H1 (cell line): ENCODE results near the gene SCGB1C2. TPM values are rescaled to one million over a fixed set of nuclear protein-coding genes. Genes with fewer than 3 reads are reported as not detected.
A peak's percentile ranks its signal among the peaks of the same experiment; 100 is the strongest.

Experiments used
- CTCF ChIA-PET: fragments of 300-600 bp; sonication (Branson Sonifier 250); formaldehyde crosslinking; loops from one replicate; lab custom pipeline; 2021; ENCODE audit not compliant: partially characterized antibody; lab: Charles Lee
- POLR2A ChIA-PET: fragments of 300-600 bp; sonication (Branson Sonifier 250); formaldehyde crosslinking; loops from one replicate; lab custom pipeline; 2021; ENCODE audit warnings: inconsistent platforms; ENCODE audit not compliant: partially characterized antibody; lab: Charles Lee
- DNase-seq, 2 experiments: peaks; one replicate each; pipeline versions ENCODE4 v3.0.0 to v3.0.0-alpha.2; 2010 to 2022; ENCODE audit warnings: low spot score in 2 of 2, low read depth in 1 of 2, mixed read lengths in 1 of 2
- FAIRE-seq: peaks from 2 replicates; lab custom pipeline; 2011; peaks lifted over from hg19 to GRCh38; lab: Jason Lieb, UNC
- H2AFZ ChIP-seq: 2 replicates; pipeline ENCODE4 v1.8.1; 2012; ENCODE audit warnings: low read length, inconsistent platforms
- H2AK5ac ChIP-seq: 2 replicates; pipeline ENCODE4 v1.6.1; 2013; ENCODE audit warnings: low read depth, low read length
- H2BK120ac ChIP-seq: replicated peaks from 2 replicates; pipeline ENCODE3; 2013; ENCODE audit warnings: low read depth, low read length, inconsistent platforms
- H2BK12ac ChIP-seq: 2 replicates; pipeline ENCODE4 v1.6.1; 2013; ENCODE audit warnings: low read depth, low read length
- H2BK15ac ChIP-seq: 2 replicates; pipeline ENCODE4 v1.6.1; 2013; ENCODE audit warnings: low read length
- H2BK20ac ChIP-seq: 2 replicates; pipeline ENCODE4 v1.6.1; 2013; ENCODE audit warnings: low read length
- H2BK5ac ChIP-seq: 2 replicates; pipeline ENCODE4 v1.6.1; 2013; ENCODE audit warnings: low read depth, low read length
- H3K14ac ChIP-seq: 2 replicates; pipeline ENCODE4 v1.6.1; 2013; ENCODE audit warnings: inconsistent platforms; ENCODE audit not compliant: insufficient read length
- H3K18ac ChIP-seq: 2 replicates; pipeline ENCODE4 v1.6.1; 2013; ENCODE audit warnings: low read length; ENCODE audit errors: extremely low read depth
- H3K23ac ChIP-seq: 2 replicates; pipeline ENCODE4 v1.6.1; 2013; ENCODE audit warnings: inconsistent platforms; ENCODE audit not compliant: insufficient read length
- H3K23me2 ChIP-seq: 2 replicates; pipeline ENCODE4 v1.6.1; 2013; ENCODE audit warnings: low read depth, low read length
- H3K27ac ChIP-seq: 2 replicates; pipeline ENCODE4 v1.6.1; 2011; ENCODE audit warnings: low read depth, low read length, inconsistent platforms
- H3K27me3 ChIP-seq, 4 experiments: replicated peaks in 1 of 4; 1 replicate in 1 of 4; 2 replicates in 3 of 4; pipeline versions ENCODE4 v1.6.1 to v1.8.1; 2011 to 2013; ENCODE audit warnings: low read length in 3 of 4, mild to moderate bottlenecking in 3 of 4, inconsistent platforms in 2 of 4, mixed read lengths in 2 of 4, moderate library complexity in 1 of 4; ENCODE audit not compliant: control insufficient read depth in 3 of 4, insufficient read depth in 3 of 4; ENCODE audit errors: extremely low read depth in 1 of 4
- H3K36me3 ChIP-seq, 4 experiments: 2 replicates each; pipeline versions ENCODE4 v1.6.1 to v1.8.1; 2011 to 2013; ENCODE audit warnings: mild to moderate bottlenecking in 4 of 4, low read length in 3 of 4, moderate library complexity in 2 of 4, control low read depth in 1 of 4, inconsistent platforms in 1 of 4; ENCODE audit not compliant: insufficient read depth in 4 of 4, control insufficient read depth in 2 of 4
- H3K4ac ChIP-seq: replicated peaks from 2 replicates; pipeline ENCODE3; 2013; ENCODE audit warnings: low read length, low read depth, mixed read lengths, inconsistent platforms; ENCODE audit not compliant: insufficient read length
- H3K4me1 ChIP-seq, 4 experiments: replicated peaks in 1 of 4; 1 replicate in 1 of 4; 2 replicates in 3 of 4; pipeline versions ENCODE4 v1.6.1 to v1.8.1; 2011 to 2013; ENCODE audit warnings: low read length in 3 of 4, inconsistent platforms in 2 of 4, mixed read lengths in 1 of 4; ENCODE audit not compliant: insufficient read depth in 4 of 4, control insufficient read depth in 3 of 4
- H3K4me2 ChIP-seq, 2 experiments: 2 replicates each; pipeline versions ENCODE4 v1.6.1 to v1.8.1; 2011 to 2013; ENCODE audit warnings: low read depth in 2 of 2, low read length in 2 of 2, control low read depth in 1 of 2, inconsistent platforms in 1 of 2, mild to moderate bottlenecking in 1 of 2; ENCODE audit not compliant: insufficient read depth in 1 of 2
- H3K4me3 ChIP-seq, 4 experiments: fragments of 200-600, 300-600 bp in 1 of 4; sonication (generic), shearing (Covaris generic), sonication (Bioruptor Twin) in 1 of 4; 2 replicates each; pipeline versions ENCODE4 v1.5.1 to v1.8.1; 2011 to 2016; ENCODE audit warnings: low read length in 4 of 4, low read depth in 3 of 4, control low read depth in 2 of 4, inconsistent platforms in 2 of 4, mild to moderate bottlenecking in 2 of 4, mixed read lengths in 1 of 4, moderate library complexity in 1 of 4; ENCODE audit not compliant: insufficient read depth in 2 of 4; ENCODE audit errors: extremely low read depth in 1 of 4
- H3K56ac ChIP-seq: replicated peaks from 2 replicates; pipeline ENCODE3; 2013; ENCODE audit warnings: low read depth, mild to moderate bottlenecking, mixed read lengths, low read length, inconsistent platforms; ENCODE audit not compliant: insufficient read length
- H3K79me1 ChIP-seq: 2 replicates; pipeline ENCODE4 v1.6.1; 2013; ENCODE audit warnings: low read depth, low read length, control low read depth
- H3K79me2 ChIP-seq, 2 experiments: 2 replicates each; pipeline versions ENCODE4 v1.6.1 to v1.8.1; 2012 to 2013; ENCODE audit warnings: low read length in 2 of 2, mild to moderate bottlenecking in 2 of 2, inconsistent platforms in 1 of 2; ENCODE audit not compliant: insufficient read depth in 2 of 2, control insufficient read depth in 1 of 2
- H3K9ac ChIP-seq, 4 experiments: replicated peaks in 1 of 4; 1 replicate in 1 of 4; 2 replicates in 3 of 4; pipeline versions ENCODE4 v1.6.1 to v1.8.1; 2011 to 2013; ENCODE audit warnings: low read depth in 3 of 4, low read length in 3 of 4, control low read depth in 2 of 4, mild to moderate bottlenecking in 2 of 4, moderate library complexity in 2 of 4, inconsistent platforms in 1 of 4; ENCODE audit errors: extremely low read depth in 1 of 4
- H3K9me3 ChIP-seq, 2 experiments: 2 replicates each; pipeline versions ENCODE4 v1.6.1 to v1.8.1; 2012 to 2013; ENCODE audit warnings: mild to moderate bottlenecking in 2 of 2, moderate library complexity in 2 of 2, control low read depth in 1 of 2, inconsistent platforms in 1 of 2, low read depth in 1 of 2, low read length in 1 of 2, mixed read lengths in 1 of 2; ENCODE audit not compliant: insufficient read depth in 2 of 2
- H4K20me1 ChIP-seq, 2 experiments: replicated peaks in 1 of 2; 2 replicates each; pipeline versions ENCODE3 to v1.8.1; 2011 to 2013; ENCODE audit warnings: inconsistent platforms in 2 of 2, low read length in 2 of 2, mild to moderate bottlenecking in 1 of 2; ENCODE audit not compliant: insufficient read depth in 2 of 2, control insufficient read depth in 1 of 2
- H4K5ac ChIP-seq: 2 replicates; pipeline ENCODE4 v1.6.1; 2013; ENCODE audit warnings: low read length, low read depth, mixed read lengths, inconsistent platforms; ENCODE audit not compliant: insufficient read length
- H4K8ac ChIP-seq: 2 replicates; pipeline ENCODE4 v1.8.0; 2013; ENCODE audit warnings: mild to moderate bottlenecking, moderate library complexity, low read length, inconsistent platforms; ENCODE audit not compliant: insufficient read depth; ENCODE audit errors: extremely low read depth
- H4K91ac ChIP-seq: replicated peaks from 2 replicates; pipeline ENCODE3; 2013; ENCODE audit warnings: low read length, mixed read lengths, inconsistent platforms; ENCODE audit not compliant: insufficient read length
- CTCF ChIP-seq, 3 experiments: IDR thresholded peaks; 1 replicate in 2 of 3; 2 replicates in 1 of 3; pipeline versions ENCODE4 v1.5.1 to v1.6.1; 2011; ENCODE audit warnings: low read length in 3 of 3, mild to moderate bottlenecking in 3 of 3, inconsistent platforms in 2 of 3, low read depth in 1 of 3, moderate library complexity in 1 of 3; ENCODE audit not compliant: insufficient read depth in 1 of 3; ENCODE audit errors: control extremely low read depth in 1 of 3
- HDAC2 ChIP-seq, 2 experiments: fragments of 300-600 bp in 1 of 2; sonication (generic) in 1 of 2; IDR thresholded peaks; 2 replicates each; pipeline ENCODE4 v1.6.1; 2011 to 2012; ENCODE audit warnings: low read depth in 2 of 2, low read length in 2 of 2, mild to moderate bottlenecking in 2 of 2, moderate library complexity in 2 of 2, borderline replicate concordance in 1 of 2, inconsistent platforms in 1 of 2
- RBBP5 ChIP-seq: IDR thresholded peaks from 2 replicates; pipeline ENCODE4 v1.7.1; 2012; ENCODE audit warnings: low read depth, mild to moderate bottlenecking, inconsistent platforms, low read length, moderate library complexity, borderline replicate concordance
- RFX5 ChIP-seq: IDR thresholded peaks from 2 replicates; pipeline ENCODE4 v1.6.1; 2011; ENCODE audit warnings: low read depth, low read length, improper control_type of control experiment, borderline replicate concordance
- SP1 ChIP-seq: IDR thresholded peaks from 2 replicates; pipeline ENCODE4 v1.6.1; 2011; ENCODE audit warnings: low read depth, low read length
- TBP ChIP-seq: IDR thresholded peaks from 2 replicates; pipeline ENCODE4 v1.6.1; 2011; ENCODE audit warnings: low read depth, low read length, improper control_type of control experiment
- TEAD4 ChIP-seq: IDR thresholded peaks from 2 replicates; pipeline ENCODE4 v1.6.1; 2012; ENCODE audit warnings: low read depth, low read length, inconsistent platforms, mixed read lengths
- YY1 ChIP-seq: IDR thresholded peaks from 2 replicates; pipeline ENCODE4 v1.6.1; 2011; ENCODE audit warnings: low read depth, mild to moderate bottlenecking, low read length
- WGBS, 2 experiments: shearing (Covaris generic) in 1 of 2; methylation state at CpG; one replicate each; pipeline versions ENCODE4 v1.1.6 to v1.1.7; 2013 to 2015; ENCODE audit warnings: low lambda C conversion rate in 2 of 2, mixed read lengths in 2 of 2, inconsistent platforms in 1 of 2, low coverage in 1 of 2, missing lambda C conversion rate in 1 of 2; ENCODE audit not compliant: insufficient replicate concordance in 2 of 2, insufficient coverage in 1 of 2, insufficient read length in 1 of 2; ENCODE audit errors: extremely low coverage in 1 of 2, missing lambda C conversion rate in 1 of 2; 5-methylcytosine and 5-hydroxymethylcytosine counted together
- polyA plus RNA-seq, 7 experiments: library from polyadenylated mRNA; depleted of rRNA in 3 of 7; stranded (reverse) in 5 of 7; unstranded in 2 of 7; fragments of >200 nt in 5 of 7; fragments of 200-250 nt in 2 of 7; gene quantifications; 1 replicate in 5 of 7; 2 replicates in 1 of 7; 4 replicates in 1 of 7; pipeline versions ENCODE4 v1.2.1 to v1.2.3, GENCODE V29; 2011 to 2013; ENCODE audit warnings: missing spikeins in 2 of 7, mixed read lengths in 2 of 7
- total RNA-seq: library from RNA; stranded (reverse); fragmentation: NEBNext Ultra II Directional; extraction: Animal tissue kit (Norgen Biotek cat#: 25700); gene quantifications from 2 replicates; pipeline ENCODE4 v1.2.1, GENCODE V29; 2021

Gene SCGB1C2
- total and polyA plus RNA-seq, 2 of the 8 experiments (the other 6 are each of a cell fraction or from before 2014, with no cell fraction given), result not detected

- no peaks in the 10 kb centered on the region for H3K23me2 ChIP-seq
- no peak for FAIRE-seq
These were observed 21.0 kb downstream of the SCGB1C2 start for GRCh38 chr17:158379-158778.

More at GRCh38 chr17:158379-158778, 21.0 kb downstream of the SCGB1C2 start:
- no peak for DNase-seq
- Histone ChIP-seq H4K20me1 (peaks cover 0 to 2% of the 10 kb centered on the region in 2 experiments), H2AFZ (no peak overlapping the region), H2BK12ac (peak overlapping the region; percentile 17; the same call in 1 of the 2 replicates), H3K14ac (no peak overlapping the region), H4K8ac (no peak overlapping the region), H3K56ac (no peak overlapping the region), H3K18ac (no peak overlapping the region), H3K23ac (no peak overlapping the region), H3K27ac (no peak overlapping the region), H3K4me3 (no peak overlapping the region), H3K9ac (no peak overlapping the region), H3K4ac (no peak overlapping the region), H2BK20ac (no peak overlapping the region), H3K4me2 (no peak overlapping the region), H3K79me2 (no peaks in the 10 kb centered on the region), H3K36me3 (no peaks in the 10 kb centered on the region), H2BK120ac (peak overlapping the region; percentile 33), H4K5ac (no peak overlapping the region), H3K27me3 (no peaks in the 10 kb centered on the region), H4K91ac (no peak overlapping the region), H3K4me1 (no peaks in the 10 kb centered on the region), H3K79me1 (no peaks in the 10 kb centered on the region), H2BK5ac (no peak overlapping the region), H3K9me3 (no peaks in the 10 kb centered on the region), H2AK5ac (no peak overlapping the region), H2BK15ac (no peak overlapping the region)
- TF ChIP-seq RBBP5 (no peak), TBP (no peak), HDAC2 (IDR thresholded peaks at IDR 0.05; ENCODE audit: borderline replicate concordance in 1 of 2, low read depth in 2 of 2, low read length in 2 of 2) (no peak), YY1 (no peak), SP1 (no peak), RFX5 (no peak), CTCF (IDR thresholded peaks at IDR 0.05; ENCODE audit: control extremely low read depth in 1 of 3, insufficient read depth in 1 of 3, low read depth in 1 of 3, low read length in 3 of 3) (no peak), TEAD4 (no peak)
- CTCF ChIA-PET, result interaction anchor here (2.1 kb wide), 1 partner anchor 9 kb away, joined by 5 read pairs; no protein-coding TSS in a partner anchor
- POLR2A ChIA-PET, result interaction anchor here (0.7 kb wide), 1 partner anchor 1918 kb away, joined by 3 read pairs; no protein-coding TSS in a partner anchor
- WGBS, 2 experiments, result 97% methylated on average over 7 of the region's 7 CpGs; no CpG with 5 or more reads in 1 of the 2 experiments
